ENCODE results near the gene KIFBP.

- TF ChIP-seq CTCF (IDR thresholded peaks at IDR 0.05 in 2 of 3, conservative IDR thresholded peaks at IDR 0.05 in 1 of 3; ENCODE audit: borderline replicate concordance in 1 of 3, insufficient read depth in 1 of 3, low read depth in 2 of 3, low read length in 2 of 3) (no peak), EZH2 (IDR thresholded peaks at IDR 0.05) (no peak), MAX (IDR thresholded peaks at IDR 0.05) (no peak), FOSL1 (IDR thresholded peaks at IDR 0.05; ENCODE audit: low read depth) (no peak), SP1 (IDR thresholded peaks at IDR 0.05; ENCODE audit: low read depth) (no peak)
Observed at GRCh38 chr10:69005704-69006485, 17.3 kb downstream of the KIFBP start.
